DMS53 treated with DMSO at 0.1 percent for 48 hours (cell line): Measurements from ENCODE around the gene NOXRED1.

Experiments
- DNase-seq: peaks from one replicate; lab custom pipeline; 2025; ENCODE audit not compliant: unreplicated experiment; lab: John Stamatoyannopoulos, UW

The NOXRED1 gene

GRCh38 chr14:77409131-77409533, 14.2 kb downstream of the NOXRED1 start:
- DNase-seq, result no peak

DNA sequence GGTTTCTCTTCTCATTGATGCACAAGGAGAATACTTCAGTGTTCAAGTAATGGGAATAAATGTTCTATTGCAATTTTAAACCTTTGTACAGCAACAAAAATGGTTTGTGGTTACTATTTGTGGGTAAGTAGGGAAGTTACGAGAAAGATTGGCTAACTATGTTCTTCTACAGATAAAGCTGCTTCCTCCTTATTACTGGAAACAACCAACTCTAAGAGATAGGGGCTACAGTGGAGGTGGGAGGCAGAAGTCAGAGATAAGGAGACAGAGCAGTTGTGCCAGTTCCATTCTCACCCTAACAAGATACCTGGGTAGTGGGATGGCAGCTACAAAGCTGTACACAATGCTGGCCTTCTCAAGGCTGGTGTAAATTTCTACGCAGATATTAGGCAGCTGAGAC, 16.2 kb downstream of the NOXRED1 start:
- DNase-seq, result no peak

GRCh38 chr14:77406718-77407117, 16.6 kb downstream of the NOXRED1 start:
- no peak for DNase-seq

GRCh38 chr14:77406086-77406485, 17.2 kb downstream of the NOXRED1 start:
- DNase-seq, result no peak

DNA sequence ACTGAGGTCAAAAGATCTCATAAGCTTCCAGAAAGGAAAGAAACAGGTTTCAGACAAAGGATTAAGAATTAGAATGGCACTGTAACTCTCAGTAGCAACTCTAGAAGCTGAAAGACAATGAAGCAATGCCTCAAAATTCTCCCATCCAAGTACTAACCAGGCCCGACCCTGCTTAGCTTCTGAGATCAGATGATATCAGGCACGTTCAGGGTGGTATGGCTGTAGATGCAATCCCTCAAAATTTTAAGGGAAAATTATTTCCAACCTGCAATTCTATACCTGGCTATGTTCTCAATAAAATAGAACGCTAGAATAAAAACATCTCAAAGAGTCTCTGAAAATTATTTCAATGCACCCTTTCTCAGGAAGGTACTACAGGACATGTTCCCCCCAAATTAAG, 19.6 kb downstream of the NOXRED1 start:
- DNase-seq, result no peak

- DNase-seq, result no peak
Measured at GRCh38 chr14:77400216-77400615, 23.1 kb downstream of the NOXRED1 start.

GRCh38 chr14:77390188-77390587, 33.1 kb downstream of the NOXRED1 start:
- DNase-seq, result peak; percentile 9

DNA sequence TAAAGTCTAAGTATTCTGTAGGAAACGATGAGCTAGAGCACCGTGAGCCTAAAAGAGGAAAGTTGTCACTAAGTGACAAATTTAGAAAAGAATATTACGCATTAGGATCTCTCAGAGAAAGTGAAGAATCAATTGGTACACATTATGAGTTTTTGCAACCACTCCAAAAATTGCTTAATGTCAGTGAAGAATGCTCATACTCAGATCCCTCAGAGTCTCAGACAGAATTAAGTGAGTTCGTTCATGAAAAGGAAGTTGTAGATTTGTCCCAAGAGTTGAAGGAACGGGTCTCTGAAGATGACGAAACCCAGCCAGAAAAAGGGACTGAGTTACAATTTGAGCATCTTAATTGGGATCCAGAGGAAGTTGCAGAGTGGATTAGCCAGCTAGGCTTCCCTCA, 44.6 kb downstream of the NOXRED1 start:
- no peak for DNase-seq

GRCh38 chr14:77377502-77377844, 45.9 kb downstream of the NOXRED1 start:
- DNase-seq, result no peak

- peak; percentile 58 for DNase-seq
Measured at GRCh38 chr14:77376771-77377501, 46.4 kb downstream of the NOXRED1 start, which contains the start of the genes SAMD15 and TMED8. SAMD15 (plus strand) TSS chr14:77377379; CDS start chr14:77377419, 40 bp downstream. TMED8 (minus strand) TSS chr14:77377094; CDS start chr14:77377053, 41 bp downstream.

DNA sequence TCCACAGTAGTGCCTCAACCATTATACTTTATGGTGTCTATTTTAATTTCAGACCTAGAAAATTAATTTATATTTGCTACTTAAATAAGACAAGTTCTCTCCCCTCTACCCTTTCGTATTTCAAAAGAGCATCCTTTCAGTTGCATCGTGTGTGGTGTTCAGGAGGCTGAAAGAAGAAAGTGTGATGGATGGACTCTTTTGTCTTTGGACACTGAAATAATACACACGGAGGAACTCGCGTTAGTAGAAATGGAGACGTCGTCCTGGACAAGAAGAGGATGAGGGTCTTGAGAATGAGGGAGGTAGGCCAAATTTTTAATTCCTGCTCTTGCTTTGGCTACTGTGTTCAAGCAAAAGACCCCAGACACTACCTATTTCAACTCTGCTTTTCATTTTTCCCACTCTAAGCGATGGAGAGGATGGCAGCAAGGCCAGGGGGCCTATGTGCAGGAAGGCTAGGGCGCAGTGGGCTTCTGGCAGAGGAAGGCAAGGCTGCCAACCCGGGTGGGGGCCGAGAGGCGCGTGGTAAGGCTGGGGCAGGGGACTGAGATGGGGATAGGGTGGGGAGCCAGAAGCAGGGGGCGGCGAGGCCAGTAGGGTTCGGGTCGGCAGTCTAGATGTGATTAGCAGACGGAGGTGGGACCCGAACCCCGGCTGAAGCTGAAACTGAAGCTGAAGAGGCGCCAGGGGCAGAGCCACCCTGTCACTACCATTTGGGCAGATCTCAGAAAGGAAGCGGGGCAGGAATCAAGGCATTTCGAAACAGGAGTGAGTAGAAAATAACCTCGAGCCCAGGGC, 47.2 kb downstream of the NOXRED1 start:
- no peak for DNase-seq

DNA sequence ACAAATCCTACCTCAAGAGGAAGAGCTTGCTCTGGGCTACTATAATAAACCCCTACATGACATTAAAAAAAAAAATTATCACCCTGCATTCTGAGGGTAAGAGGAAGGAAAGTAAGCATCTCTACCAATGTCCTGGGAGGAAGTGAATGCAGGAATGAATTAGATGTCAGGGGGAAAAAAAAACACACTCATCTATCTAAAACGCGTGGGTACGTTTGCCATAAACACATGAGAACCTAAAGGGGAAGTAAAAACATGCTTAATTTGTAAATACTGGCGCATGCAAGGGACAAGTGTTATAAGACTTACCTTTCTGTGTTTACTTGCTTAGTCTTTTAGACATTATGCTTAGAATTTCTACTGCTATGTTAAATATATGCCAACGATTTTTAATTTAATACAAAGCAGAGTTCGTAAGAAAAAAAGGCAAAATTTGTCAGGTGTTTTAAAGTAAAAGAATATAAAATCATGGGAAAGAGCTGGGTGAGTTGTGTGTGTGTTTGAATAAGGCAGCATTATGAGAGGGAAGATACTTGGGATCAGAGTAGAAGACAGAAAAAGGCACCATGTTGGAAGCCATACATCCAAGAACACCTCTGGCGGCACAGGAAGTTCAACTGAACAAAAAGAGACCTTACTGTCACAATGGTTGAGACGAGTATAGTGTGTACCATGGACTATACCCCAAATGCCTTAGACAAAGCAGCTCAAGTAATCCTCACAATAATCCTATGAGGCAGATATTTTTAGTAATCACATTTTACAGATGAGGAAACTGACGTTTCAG, 48.0 kb downstream of the NOXRED1 start:
- no peak for DNase-seq

GRCh38 chr14:77372304-77372841, 51.0 kb downstream of the NOXRED1 start:
- DNase-seq, result no peak

DNA sequence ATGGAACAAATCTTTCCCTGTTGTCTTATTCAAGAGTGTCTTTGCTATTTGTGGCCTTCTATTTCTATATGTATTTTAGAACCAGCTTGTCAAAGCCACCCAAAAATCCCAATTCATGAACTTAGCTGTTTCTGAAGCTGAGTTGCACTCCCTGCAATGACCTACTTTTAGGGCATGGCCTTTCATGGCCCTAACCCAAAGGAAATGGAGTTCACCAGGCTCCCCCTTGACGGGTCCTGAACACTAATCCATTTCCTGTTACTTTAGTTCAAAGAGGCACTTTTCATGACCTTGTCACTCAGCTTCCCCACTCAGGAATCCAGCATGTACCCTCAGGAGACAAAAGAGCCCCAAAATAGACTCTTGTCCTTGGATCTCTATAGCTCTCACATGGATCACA, 54.0 kb downstream of the NOXRED1 start:
- DNase-seq, result no peak

GRCh38 chr14:77364146-77364545, 59.2 kb downstream of the NOXRED1 start:
- DNase-seq, result no peak

GRCh38 chr14:77359626-77360025, 63.7 kb downstream of the NOXRED1 start:
- DNase-seq, result no peak

- no peak for DNase-seq
Measured at GRCh38 chr14:77356899-77357298, 66.4 kb downstream of the NOXRED1 start.

DNA sequence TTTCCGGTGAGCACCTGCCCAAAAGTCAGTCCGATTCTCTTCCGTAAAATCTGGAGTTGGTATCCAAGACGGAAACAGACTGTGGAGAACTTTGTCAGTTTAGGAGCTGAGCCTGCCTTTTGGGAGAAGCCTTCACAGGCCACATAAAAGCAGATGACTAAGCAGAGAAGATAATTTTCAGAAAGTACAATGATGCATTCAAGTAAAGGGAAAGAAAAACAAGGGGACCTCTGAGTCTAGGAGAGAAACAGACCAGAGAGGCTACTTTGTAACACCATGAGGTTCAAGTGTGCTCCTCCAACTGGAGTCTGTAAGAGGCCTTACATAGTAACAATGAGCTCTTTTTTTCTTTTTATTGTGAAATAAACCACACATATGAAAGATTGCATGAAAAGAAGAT, 67.5 kb downstream of the NOXRED1 start:
- no peak for DNase-seq

- no peak for DNase-seq
Measured at GRCh38 chr14:77353469-77354141, 69.7 kb downstream of the NOXRED1 start.

DNA sequence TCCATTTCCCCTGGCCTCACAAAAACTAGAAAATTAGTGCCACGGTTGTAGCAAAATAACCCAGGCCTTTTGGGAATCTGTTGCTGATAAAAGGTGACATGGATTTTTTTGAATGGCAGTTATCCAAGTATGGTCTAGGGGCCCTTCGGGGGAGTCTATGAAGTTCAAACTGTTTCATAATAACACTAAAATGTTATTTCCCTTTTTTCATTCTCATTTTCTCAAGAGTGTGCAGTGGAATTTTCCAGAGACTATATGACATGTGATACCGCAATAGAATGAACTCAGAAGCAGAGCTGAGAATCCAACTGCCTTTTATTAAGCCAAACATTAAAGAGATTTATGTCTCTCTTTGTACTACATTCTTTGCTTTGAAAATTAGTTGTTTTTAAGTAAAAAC, 75.6 kb downstream of the NOXRED1 start:
- no peak for DNase-seq

DNA sequence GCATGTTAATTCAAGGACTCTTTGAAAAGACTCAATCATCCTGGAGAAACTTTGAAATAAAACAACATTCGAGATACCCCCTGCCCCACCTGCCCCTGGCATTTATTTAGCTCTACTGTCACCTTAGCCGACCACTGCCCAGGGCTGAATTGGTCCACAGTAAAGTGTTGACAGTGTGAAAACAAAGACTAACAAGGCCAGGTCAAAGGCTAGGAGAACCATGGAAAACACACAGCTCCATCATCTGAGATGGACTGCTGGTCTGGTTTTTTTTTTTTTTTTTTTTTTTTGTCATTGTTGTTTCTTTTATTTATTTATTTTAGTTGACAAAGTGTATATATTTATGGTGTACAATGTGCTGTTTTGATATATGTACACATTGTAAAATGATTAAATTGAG, 76.8 kb downstream of the NOXRED1 start:
- DNase-seq, result no peak
